G401.6 (cell line): ENCODE results near the gene CANX.
"Not testable (repeated sequence)": the region's sequence is repeated elsewhere in the genome, so short reads cannot be mapped to it uniquely, and the experiment has no call there.

ENCODE experiments used
- FAIRE-seq: peaks from 2 replicates; lab custom pipeline; 2012; peaks lifted over from hg19 to GRCh38; lab: Jason Lieb, UNC

CANX gene, protein sequence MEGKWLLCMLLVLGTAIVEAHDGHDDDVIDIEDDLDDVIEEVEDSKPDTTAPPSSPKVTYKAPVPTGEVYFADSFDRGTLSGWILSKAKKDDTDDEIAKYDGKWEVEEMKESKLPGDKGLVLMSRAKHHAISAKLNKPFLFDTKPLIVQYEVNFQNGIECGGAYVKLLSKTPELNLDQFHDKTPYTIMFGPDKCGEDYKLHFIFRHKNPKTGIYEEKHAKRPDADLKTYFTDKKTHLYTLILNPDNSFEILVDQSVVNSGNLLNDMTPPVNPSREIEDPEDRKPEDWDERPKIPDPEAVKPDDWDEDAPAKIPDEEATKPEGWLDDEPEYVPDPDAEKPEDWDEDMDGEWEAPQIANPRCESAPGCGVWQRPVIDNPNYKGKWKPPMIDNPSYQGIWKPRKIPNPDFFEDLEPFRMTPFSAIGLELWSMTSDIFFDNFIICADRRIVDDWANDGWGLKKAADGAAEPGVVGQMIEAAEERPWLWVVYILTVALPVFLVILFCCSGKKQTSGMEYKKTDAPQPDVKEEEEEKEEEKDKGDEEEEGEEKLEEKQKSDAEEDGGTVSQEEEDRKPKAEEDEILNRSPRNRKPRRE

DNA sequence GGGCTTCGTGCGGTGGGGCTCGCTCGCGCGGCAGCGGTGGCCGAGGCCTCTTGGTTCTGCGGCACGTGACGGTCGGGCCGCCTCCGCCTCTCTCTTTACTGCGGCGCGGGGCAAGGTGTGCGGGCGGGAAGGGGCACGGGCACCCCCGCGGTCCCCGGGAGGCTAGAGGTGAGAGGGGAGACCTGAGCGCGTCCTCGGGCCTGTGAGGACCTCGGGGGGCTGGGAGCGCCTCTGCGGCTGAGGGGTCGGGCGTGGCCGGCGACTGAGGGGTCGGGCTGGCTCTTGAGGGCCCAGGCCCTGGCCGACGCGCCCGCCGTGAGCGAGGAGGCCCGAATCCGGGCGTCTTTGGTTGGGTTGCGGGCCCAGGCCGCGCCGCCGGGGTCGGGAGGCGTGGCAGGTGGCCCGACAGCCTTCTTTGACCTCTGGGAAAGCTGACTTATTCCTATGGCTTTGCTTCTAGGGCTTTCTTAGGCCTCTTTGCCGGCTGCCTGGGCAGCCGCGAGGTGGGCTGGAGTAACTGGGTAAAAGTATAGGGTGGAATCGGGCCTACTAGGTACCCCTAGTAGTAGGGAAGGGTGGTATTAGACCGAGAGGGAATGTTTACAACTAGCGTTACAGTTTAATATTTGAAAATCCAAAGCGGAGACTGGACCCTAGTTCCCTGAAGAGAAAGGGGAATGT lies at the start of gene CANX:
Gene CANX, plus strand, starts transcription at position 33 of the 681 bp plus-strand sequence. CDS start 6,715 bp downstream, outside the sequence.
- FAIRE-seq, result no peak

DNA sequence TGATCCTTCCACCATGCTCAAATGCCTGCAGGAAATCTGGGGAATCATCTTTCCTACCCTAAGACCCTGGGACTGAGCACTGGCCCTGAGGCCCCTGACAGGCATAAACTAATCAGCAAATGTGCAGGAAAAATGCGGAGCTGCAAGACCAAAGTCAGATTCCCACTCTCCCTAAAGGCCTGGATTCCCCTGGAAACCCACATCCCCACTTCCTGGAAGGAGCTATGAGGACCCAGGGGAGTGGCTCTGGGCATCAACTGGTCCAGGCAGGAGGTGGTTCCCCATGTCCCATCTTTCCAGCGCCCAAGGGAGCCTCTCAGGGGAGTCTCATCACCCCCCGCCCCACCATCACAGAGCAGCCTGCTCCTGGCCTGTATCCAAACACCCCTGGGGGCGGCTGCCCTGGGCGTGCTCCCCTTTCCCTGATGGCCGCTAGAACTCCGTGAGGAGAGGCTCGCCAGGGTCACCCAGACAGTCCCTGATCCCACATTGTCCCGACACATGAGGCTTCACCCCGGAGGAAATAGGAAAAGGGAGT lies 49.5 kb upstream of the CANX start:
- FAIRE-seq, result not testable (repeated sequence)

DNA sequence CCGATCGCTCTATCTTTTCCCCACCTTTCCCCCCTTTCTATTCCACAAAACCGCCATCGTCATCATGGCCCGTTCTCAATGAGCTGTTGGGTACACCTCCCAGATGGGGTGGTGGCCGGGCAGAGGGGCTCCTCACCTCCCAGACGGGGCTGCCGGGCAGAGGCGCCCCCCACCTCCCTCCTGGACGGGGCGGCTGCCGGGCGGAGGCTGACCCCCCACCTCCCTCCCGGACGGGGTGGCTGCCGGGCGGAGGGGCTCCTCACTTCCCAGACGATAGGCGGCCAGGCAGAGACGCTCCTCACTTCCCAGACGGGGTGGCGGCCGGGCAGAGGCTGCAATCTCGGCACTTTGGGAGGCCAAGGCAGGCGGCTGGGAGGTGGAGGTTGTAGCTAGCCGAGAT lies 48.5 kb upstream of the CANX start:
- not testable (repeated sequence) for FAIRE-seq

DNA sequence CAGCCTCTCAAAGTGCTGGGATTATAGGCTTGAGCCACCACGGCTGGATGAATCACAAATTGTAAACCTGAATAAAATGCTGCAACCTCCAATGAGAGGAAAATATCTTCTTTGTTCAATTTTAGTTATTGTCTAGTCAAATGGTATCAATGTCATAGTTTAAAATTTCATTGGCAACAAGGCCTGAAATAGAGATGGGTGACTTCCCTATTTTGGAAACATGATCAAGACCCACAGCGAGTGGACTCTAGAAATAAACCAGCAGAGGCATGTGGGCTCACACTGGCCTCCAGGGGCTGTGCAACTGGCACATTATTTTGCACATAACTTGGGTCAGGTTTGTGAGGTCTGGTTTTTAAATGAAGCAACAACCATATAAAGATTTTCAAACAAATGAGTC lies 45.6 kb upstream of the CANX start:
- not testable (repeated sequence) for FAIRE-seq

DNA sequence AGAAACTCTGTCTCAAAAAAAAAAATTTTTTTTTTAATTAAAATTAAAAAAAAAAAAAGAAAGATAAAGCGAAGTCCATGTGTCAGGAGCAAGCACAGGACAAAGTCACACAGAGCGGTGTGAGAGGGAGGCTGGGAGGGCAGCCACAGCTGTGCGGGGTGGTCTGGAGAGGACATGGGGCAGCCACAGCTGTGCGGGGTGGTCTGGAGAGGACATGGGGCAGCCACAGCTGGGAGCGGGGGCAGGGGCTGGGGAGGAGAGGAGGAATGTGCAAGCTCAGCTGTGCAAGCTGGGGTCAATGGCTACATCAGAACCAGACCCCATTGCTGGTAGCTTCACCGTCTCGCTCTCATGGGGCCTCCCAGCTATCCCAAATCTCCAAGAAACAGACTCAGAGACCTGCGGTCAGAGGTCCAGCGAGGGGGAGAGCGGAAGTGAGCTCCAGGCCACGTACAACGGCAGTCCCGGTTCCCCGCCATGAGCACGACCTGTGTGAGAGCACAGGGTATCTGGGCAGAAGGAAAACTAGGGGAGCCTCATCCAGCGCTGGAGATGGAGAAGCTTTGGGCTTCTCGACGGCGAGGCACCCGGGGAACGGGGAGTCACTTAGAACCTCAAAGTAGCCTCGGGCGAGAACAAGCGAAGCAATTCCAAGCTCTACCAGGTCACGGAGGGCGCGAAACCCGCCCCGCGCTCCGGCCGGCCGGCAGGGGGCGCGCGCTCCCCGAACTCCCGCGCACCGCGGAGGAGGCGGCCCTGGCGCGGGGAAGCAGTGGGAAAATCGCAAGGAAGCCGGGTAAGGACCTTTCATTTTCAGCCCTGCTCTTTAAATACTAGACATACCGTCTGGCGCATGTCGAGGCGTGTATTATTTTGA lies 41.2 kb upstream of the CANX start:
- not testable (repeated sequence) for FAIRE-seq

DNA sequence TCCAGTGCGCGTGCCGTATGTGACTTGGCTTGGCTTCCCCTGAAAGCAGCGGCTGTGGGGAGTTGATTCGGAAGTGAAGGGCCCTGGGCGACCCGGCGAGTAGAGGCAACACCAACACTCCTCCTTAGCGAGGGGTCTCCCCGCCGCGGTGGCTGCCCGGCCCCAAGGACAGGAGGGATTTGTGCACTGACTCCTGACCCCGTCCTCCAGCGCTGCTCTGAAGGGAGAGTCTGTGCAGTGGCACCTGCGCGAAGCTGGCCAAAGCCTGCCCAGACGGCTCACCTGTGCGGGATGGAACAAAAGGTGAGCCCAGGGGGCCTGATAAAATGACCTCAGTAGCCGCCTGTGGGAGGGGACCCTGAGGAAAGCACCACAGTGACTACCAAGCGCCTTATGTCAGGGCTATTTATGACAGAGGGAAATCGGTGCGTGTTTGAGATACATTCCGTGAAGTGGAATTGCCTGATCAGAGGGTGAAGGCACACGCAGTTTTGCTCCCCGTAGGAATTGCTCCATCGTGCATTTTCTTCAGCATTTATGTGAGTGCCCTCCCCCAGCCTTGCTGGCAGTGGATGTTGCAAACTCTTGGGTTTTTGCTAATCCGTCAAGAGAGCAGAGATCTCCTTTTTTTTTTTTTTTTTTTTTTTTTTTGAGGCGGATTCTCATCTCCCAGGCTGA lies 40.4 kb upstream of the CANX start:
- FAIRE-seq, result not testable (repeated sequence)

DNA sequence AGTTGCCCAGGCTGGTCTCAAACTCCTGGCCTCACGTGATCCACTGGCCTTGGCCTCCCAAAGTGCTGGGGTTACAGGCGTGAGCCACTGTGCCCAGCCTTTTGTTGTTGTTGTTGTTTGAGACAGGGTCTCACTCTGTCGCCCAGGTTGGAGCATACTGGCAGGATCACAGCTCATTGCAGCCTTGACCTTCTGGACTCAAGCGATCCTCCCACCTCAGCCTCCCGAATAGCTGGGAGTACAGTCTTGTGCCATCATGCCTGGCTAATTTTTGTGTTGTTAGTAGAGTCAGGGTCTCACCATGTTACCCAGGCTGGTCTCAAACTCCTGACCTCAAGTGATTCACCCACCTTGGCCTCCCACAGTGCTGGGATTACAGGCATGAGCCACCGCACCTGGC lies 37.1 kb upstream of the CANX start:
- FAIRE-seq, result not testable (repeated sequence)

DNA sequence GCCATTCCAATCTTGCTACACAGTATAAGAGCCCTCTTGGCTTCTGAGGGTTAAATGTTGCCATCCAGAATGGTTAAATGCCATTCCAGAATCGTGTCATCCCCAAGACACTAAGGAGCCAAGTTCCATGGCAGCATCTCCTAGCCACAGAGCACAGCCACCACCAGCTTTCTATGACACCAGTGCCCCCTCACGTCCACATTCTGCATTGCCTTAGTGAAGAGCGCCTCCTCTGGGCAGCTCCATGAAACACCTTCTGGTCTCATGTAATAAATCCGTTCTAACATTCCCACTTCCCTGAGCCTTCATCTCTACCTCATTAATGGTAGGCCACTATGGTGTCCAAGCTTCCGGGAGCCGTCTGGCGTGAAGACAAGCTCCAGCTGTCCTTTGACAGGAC lies 30.4 kb upstream of the CANX start:
- FAIRE-seq, result no peak

DNA sequence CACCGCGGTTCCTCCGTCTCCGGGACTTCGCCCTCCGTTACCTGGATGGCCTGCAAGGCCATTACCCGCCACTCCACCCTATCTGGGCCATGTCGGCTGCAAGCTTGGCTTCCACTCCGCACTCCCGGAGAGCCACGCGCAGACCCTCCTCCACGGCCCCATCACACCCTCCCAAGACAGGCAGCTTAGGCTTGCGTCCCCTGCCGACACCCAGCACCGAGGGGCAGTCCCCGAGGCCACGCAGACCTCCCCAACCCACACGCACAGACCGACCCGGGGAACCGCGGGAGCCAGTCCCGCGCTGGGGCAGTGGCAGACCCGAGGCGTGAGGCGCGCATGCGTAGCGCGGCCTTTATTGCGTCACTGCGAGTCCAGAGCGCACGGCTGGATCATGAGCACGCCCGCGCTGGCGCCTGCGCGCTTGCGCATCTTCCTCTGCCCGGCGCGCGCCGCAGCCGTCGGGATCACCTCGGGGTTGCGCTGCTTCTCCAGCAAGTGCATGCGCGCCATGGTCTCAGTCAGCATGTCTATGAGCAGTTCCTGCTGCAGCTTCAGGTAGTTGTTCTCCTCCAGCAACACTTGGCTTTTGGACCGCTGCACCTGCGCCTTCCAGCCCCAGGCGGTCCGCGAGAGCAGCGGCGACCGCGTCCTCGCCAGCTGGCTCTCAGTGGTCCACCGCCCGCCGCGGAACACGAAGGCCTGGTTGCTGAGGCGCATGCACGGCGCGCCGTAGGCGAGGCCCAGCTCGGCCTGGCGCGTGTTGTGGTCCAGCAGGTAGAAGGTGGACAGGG lies 20.3 kb upstream of the CANX start:
- FAIRE-seq, result no peak

DNA sequence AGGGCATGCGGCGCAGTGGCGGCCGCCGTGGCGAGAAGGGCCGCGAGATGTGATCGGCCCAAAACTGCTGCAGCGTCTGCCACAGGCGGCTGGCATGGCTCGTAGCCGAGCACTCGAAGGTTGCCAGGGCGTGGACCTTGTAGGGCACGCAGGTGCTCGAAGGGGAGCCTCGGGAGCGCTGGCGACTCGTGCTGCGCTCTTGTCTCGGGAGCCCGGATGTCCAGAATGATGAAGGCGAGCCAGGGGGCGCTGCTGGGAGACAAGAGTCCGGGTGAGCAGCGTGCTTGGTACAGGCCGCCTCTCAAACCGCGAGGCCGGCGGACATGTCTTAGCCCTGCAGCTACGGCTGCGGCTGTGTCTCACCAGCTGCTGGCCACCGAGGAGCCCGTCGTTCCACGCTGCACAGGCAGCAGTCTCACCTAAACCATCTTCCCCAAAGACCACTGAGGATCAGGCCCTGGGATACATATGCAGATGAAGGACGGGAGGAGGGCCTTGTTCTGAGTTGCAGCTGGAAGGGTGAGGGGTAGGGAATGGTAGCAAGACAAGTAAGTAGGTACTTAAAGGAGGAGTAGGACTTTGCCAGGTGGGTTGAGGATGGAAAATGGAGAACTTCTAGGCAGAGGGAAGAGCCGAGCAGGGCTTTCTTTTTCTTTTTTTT lies 19.6 kb upstream of the CANX start:
- no peak for FAIRE-seq

DNA sequence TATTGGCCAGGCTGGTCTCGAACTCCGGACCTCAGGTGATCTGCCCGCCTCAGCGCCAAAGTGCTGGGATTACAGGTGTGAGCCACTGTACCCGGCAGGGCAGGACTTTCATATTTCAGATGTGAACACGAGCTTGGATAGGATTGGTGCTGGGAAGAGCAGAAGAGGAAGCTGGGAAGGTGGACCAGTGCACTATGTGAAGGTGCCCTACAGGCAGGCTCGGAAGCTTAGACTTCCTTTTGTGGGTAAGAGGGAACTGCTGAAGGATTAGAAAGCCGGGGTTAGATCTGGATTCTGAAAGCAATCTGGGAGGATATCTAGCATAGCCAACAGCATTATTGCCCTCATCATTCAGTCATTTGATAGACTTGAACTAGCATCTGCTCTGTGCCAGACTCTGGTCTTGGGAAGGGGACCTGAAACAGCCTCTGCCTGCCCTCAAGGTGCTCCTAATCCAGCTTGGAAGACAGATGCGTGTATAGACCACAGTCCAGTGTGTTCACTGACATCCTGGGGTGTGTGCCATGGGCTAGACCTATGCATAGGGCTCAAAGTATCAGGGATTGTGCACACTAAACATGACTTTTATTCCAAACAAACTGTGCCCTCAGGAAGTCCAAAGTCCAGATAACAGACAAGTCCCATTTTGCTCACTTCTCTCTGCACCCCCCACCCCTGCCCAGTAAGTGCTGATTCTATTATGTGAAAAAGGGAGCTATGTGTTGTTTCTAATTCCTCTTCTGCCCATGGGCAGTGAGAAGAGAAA lies 18.6 kb upstream of the CANX start:
- no peak for FAIRE-seq

DNA sequence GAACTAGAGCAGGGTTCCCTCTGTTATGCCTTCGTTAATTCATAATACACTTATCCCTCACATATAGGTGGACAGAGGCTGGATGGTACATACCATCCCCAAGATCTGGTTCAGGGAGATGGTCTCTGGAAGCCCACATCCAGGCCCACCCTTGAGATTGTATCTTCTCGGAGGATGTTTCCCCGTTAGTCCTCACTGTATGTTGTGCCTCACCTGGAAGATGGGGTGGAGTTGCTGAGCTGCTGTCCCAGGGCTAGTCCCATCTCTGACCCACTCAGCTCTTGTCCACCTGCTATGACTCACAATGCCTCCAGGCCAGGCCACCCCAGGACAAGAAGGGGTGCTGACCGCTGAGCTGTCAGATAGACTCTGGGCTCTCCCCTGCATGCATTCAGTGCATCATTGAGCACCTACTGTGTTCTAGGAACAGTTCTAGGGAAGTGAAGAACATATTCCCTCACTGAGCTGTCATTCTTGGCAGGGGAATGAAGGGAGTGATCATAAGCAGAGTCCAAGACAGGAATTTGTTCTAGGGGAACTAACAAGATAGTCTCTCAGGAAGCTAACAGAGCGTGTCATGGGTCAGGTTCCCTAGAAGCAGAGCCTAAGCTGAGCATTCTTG lies 17.9 kb upstream of the CANX start, which contains the start of gene CBY3:
Gene CBY3, minus strand, starts transcription at position 255 of the 622 bp plus-strand sequence. Its CDS starts 116 bp downstream, at position 139.
- FAIRE-seq, result no peak

DNA sequence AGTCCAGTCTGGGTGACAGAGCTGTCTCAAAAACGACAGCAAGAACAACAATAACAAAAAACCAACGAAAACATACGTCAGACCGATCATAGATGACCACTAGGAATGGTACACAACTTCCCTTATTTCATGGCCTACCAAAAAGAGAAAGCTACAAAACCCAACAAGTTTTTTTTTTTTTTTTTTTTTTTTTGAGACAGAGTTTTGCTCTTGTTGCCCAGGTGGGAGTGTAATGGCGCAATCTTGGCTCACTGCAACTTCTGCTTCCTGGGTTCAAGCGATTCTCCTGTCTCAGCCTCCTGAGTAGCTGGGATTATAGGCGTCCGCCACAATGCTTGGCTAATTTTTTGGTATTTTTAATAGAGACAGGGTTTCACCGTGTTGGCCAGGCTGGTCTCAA lies 9.6 kb upstream of the CANX start:
- FAIRE-seq, result not testable (repeated sequence)

DNA sequence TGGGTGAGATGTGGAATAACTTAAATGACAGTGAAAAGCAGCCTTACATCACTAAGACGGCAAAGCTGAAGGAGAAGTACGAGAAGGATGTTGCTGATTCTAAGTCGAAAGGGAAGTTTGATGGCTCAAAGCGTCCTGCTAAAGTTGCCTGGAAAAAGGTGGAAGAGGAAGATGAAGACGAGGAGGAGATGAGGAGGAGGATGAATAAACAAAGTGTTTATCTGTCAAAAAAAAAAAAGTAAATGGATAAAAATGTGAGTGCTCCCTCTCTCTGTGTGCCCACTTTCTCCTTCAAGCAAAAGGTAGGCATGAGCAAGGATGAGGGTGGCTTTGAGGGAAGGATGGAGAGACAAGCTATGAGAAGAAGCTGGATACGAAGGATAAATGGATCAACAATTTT lies 4.2 kb upstream of the CANX start:
- no peak for FAIRE-seq

DNA sequence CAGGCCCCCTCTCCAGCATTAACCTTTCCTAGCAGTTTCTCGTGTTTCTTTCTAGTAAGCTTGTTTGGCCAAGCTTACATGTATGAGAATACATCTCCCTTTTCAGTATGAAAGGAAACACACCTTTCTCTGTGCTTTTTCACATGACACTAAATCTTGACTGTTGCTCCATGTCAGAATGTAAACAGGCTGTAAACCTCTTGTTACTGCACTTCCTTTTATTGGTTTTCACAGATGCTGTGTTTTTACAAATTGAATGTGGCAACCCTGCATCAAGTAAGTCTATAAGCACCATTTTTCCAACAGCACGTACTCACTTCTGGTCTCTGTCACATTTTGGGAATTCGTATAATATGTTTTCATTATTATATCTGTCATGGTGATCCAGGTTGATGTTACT lies 2.2 kb upstream of the CANX start:
- no peak for FAIRE-seq

DNA sequence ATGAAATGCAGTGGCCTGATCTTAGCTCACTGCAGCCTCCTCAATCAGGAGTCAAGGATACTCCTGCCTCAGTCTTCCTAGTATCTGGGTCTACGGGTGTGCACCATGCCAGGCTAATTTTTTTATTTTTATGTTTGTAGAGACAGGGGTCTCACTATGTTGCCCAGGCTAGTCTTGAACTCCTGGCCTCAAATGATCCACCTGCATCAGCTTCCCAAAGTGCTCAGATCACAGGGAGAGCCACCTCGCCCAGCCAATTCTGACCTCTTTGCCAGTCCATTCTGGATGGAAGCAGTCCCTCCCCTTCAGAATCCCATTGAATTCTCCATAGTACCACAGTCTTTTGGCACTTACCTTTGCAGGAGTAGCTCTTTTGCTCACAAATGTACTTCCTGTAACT lies 1.7 kb upstream of the CANX start:
- no peak for FAIRE-seq

DNA sequence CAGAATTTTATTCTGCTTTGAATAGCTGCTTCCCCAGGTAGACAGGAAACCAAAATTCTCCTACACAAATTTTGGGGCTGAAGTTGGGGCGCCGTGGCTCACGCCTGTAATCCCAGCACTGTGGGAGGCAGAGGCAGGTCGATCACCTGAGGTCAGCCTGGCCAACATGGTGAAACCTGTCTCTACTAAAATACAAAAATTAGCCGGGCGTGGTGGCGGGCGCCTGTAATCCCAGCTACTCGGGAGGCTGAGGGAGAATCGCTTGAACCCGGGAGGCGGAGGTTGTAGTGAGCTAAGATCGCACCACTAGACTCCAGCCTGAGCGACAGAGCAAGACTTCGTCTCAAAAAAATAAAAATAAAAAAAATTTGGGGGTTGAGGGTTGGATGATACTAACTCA lies 1.2 kb upstream of the CANX start:
- not testable (repeated sequence) for FAIRE-seq
